Esophagus (tissue), 2 donors: Measurements from ENCODE around the gene INS. TPM values are rescaled to one million over a fixed set of nuclear protein-coding genes. Genes with fewer than 3 reads are reported as not detected.

Experiments used
- H3K27ac ChIP-seq, 2 donors: one replicate each; pipeline ENCODE4 v1.5.1; 2013; ENCODE audit warnings: low read depth in 2 of 2, mild to moderate bottlenecking in 2 of 2, inconsistent platforms in 1 of 2, low read length in 1 of 2, moderate library complexity in 1 of 2
- H3K27me3 ChIP-seq, 2 donors: one replicate each; pipeline ENCODE4 v1.6.1; 2013; ENCODE audit warnings: low read length in 2 of 2, control low read depth in 1 of 2, mild to moderate bottlenecking in 1 of 2; ENCODE audit not compliant: insufficient read depth in 2 of 2, control insufficient read depth in 1 of 2
- H3K36me3 ChIP-seq, 2 donors: one replicate each; pipeline ENCODE4 v1.6.1; 2013; ENCODE audit warnings: low read length in 1 of 2; ENCODE audit not compliant: control insufficient read depth in 2 of 2, insufficient read depth in 2 of 2
- H3K4me1 ChIP-seq, 2 donors: one replicate each; pipeline ENCODE4 v1.6.1; 2013; ENCODE audit warnings: low read length in 1 of 2; ENCODE audit not compliant: control insufficient read depth in 2 of 2, insufficient read depth in 2 of 2
- H3K4me3 ChIP-seq, 2 donors: one replicate each; pipeline ENCODE4 v1.5.1; 2013; ENCODE audit warnings: low read length in 2 of 2, mild to moderate bottlenecking in 2 of 2, low read depth in 1 of 2, moderate library complexity in 1 of 2
- H3K9me3 ChIP-seq, 2 donors: one replicate each; pipeline ENCODE4 v1.6.1; 2013; ENCODE audit warnings: mild to moderate bottlenecking in 2 of 2, low read depth in 1 of 2, low read length in 1 of 2, moderate library complexity in 1 of 2; ENCODE audit not compliant: control insufficient read depth in 2 of 2, insufficient read depth in 1 of 2
- WGBS, 2 donors: extraction: QIAGEN DNeasy Blood & Tissue Kit; methylation state at CpG; one replicate each; pipeline ENCODE4 v1.1.7; 2013; 5-methylcytosine and 5-hydroxymethylcytosine counted together
- polyA plus RNA-seq, 2 donors: library from polyadenylated mRNA; stranded (reverse); fragments of 200-250 nt; gene quantifications; one replicate each; pipeline ENCODE4 v1.2.3, GENCODE V29; 2013
- donor health status: healthy with polysubstance abuse.
- donor health status: Bipolar disorder and iron deficiency.

The INS gene
- polyA plus RNA-seq, 2 donors = 1.4 to 3.3 TPM

GRCh38 chr11:2193099-2193887 lies 32.3 kb upstream of the INS start:
- WGBS, 2 donors = 69 to 74% methylated on average over 26 of the region's 26 CpGs
- Histone ChIP-seq H3K4me1 (peaks cover 0 to 9% of the 10 kb centered on the region in 2 donors), H3K27ac (no peak overlapping the region), H3K9me3 (no peaks in the 10 kb centered on the region), H3K27me3 (peaks cover 0 to 3% of the 10 kb centered on the region in 2 donors), H3K36me3 (no peaks in the 10 kb centered on the region), H3K4me3 (no peak overlapping the region)

GRCh38 chr11:2192435-2192834 lies 31.4 kb upstream of the INS start:
- Histone ChIP-seq H3K27ac (no peak overlapping the region), H3K4me1 (peaks cover 0 to 9% of the 10 kb centered on the region in 2 donors), H3K4me3 (no peak overlapping the region), H3K27me3 (peaks cover 0 to 3% of the 10 kb centered on the region in 2 donors), H3K36me3 (no peaks in the 10 kb centered on the region), H3K9me3 (no peaks in the 10 kb centered on the region)
- 83 to 88% methylated on average over 10 of the region's 10 CpGs for WGBS, 2 donors

- Histone ChIP-seq H3K4me1 (peaks cover 0 to 9% of the 10 kb centered on the region in 2 donors), H3K4me3 (no peak overlapping the region), H3K27me3 (peaks cover 0 to 3% of the 10 kb centered on the region in 2 donors), H3K9me3 (peaks cover 0 to 2% of the 10 kb centered on the region in 2 donors), H3K36me3 (no peaks in the 10 kb centered on the region), H3K27ac (no peak overlapping the region)
- 69 to 80% methylated on average over 7 of the region's 7 CpGs for WGBS, 2 donors
These were observed 30.9 kb upstream of the INS start for GRCh38 chr11:2191883-2192282.

- Histone ChIP-seq H3K9me3 (peaks cover 0 to 2% of the 10 kb centered on the region in 2 donors), H3K36me3 (no peaks in the 10 kb centered on the region), H3K4me1 (peaks cover 0 to 9% of the 10 kb centered on the region in 2 donors), H3K4me3 (no peak overlapping the region), H3K27ac (no peak overlapping the region), H3K27me3 (peaks cover 0 to 3% of the 10 kb centered on the region in 2 donors)
- WGBS, 2 donors = 34 to 45% methylated on average over 30 of the region's 30 CpGs
These were observed 29.9 kb upstream of the INS start for GRCh38 chr11:2190657-2191471.

- Histone ChIP-seq H3K27me3 (peaks cover 0 to 3% of the 10 kb centered on the region in 2 donors), H3K4me3 (no peak overlapping the region)
These were observed 29.1 kb upstream of the INS start for GRCh38 chr11:2189938-2190656.

GRCh38 chr11:2188745-2189144 lies 27.7 kb upstream of the INS start:
- Histone ChIP-seq H3K4me3 (no peak overlapping the region), H3K27me3 (peaks cover 0 to 3% of the 10 kb centered on the region in 2 donors), H3K9me3 (peaks cover 0 to 2% of the 10 kb centered on the region in 2 donors), H3K36me3 (no peaks in the 10 kb centered on the region), H3K4me1 (peaks cover 0 to 9% of the 10 kb centered on the region in 2 donors), H3K27ac (no peak overlapping the region)
- WGBS, 2 donors = 72 to 82% methylated on average over 19 of the region's 19 CpGs

More at GRCh38 chr11:2189938-2190656, 29.1 kb upstream of the INS start:
- H3K36me3 ChIP-seq = no peaks in the 10 kb centered on the region
- peaks cover 0 to 9% of the 10 kb centered on the region in 2 donors for H3K4me1 ChIP-seq
- no peak overlapping the region for H3K27ac ChIP-seq
- peaks cover 0 to 2% of the 10 kb centered on the region in 2 donors for H3K9me3 ChIP-seq
- WGBS, 2 donors = 57 to 58% methylated on average over 25 to 29 of the region's 29 CpGs

GRCh38 chr11:2187280-2187707 lies 26.3 kb upstream of the INS start:
- 84 to 91% methylated on average over 7 of the region's 7 CpGs for WGBS, 2 donors
- Histone ChIP-seq H3K27me3 (peaks cover 0 to 3% of the 10 kb centered on the region in 2 donors), H3K4me3 (no peak overlapping the region)

GRCh38 chr11:2186669-2187279 lies 25.8 kb upstream of the INS start:
- no peak overlapping the region for H3K27ac ChIP-seq
- peaks cover 0 to 3% of the 10 kb centered on the region in 2 donors for H3K4me1 ChIP-seq
- H3K9me3 ChIP-seq = peaks cover 0 to 2% of the 10 kb centered on the region in 2 donors
- no peak overlapping the region for H3K4me3 ChIP-seq
- H3K36me3 ChIP-seq = no peaks in the 10 kb centered on the region
- peaks cover 0 to 3% of the 10 kb centered on the region in 2 donors for H3K27me3 ChIP-seq
- whole genome bisulfite sequencing, 2 donors = 19 to 24% methylated on average over 21 of the region's 21 CpGs

More at GRCh38 chr11:2187280-2187707, 26.3 kb upstream of the INS start:
- Histone ChIP-seq H3K9me3 (peaks cover 0 to 2% of the 10 kb centered on the region in 2 donors), H3K36me3 (no peaks in the 10 kb centered on the region), H3K27ac (no peak overlapping the region), H3K4me1 (peaks cover 0 to 3% of the 10 kb centered on the region in 2 donors)
